Measurements from ENCODE around the gene ADGRE1.

ADGRE1 gene

DNA sequence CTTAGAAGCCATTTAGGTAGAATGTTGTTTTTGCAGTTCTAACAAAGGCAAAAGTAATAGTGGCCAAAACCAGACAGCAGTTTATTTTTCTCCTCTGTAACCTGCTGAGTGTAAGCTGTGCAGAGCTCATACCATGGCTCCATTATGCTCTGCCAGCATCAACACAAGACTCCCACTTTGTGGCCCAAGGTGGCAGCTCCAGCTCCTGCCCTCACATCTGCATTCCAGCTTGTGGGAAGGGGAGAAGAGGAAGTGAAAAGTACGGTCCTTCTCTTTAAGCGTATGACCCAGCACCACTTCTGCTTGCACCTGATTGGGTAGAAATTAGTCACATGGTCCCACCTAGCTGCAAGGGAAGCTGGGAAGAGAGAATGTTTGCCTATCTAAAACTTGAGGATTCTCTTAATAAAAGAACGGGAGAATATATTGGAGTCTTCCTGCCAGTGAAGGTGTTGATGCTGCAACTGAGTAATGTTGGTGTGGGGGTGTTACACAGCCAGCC, 19.2 kb downstream of the ADGRE1 start:
- Mint-ChIP-seq H3K27me3 (no peaks in the 10 kb centered on the region), H3K4me3 (no peak overlapping the region)

DNA sequence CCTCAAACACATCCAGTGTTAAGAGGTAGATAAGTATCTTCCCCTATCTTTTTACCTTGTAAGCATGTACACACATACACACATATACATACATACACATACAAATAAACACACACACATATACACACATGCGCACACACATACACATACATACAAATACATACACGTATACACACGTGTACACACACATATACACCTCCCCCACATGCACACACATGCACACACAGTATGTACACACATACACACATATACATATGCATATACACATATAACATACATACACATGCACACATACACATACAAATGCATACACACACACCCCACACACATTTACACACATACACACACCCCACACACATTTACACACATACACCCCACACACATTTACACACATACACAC, 24.1 kb downstream of the ADGRE1 start:
- H3K27ac Mint-ChIP-seq = no peak overlapping the region
- peaks cover 33% of the 10 kb centered on the region for H3K36me3 Mint-ChIP-seq (ENCODE audit: low read depth)
- no peak overlapping the region for H3K4me3 Mint-ChIP-seq
- no peaks in the 10 kb centered on the region for H3K27me3 Mint-ChIP-seq
- H3K9me3 Mint-ChIP-seq = peaks cover 21% of the 10 kb centered on the region
- no peaks in the 10 kb centered on the region for H3K4me1 Mint-ChIP-seq (ENCODE audit: low read depth)

More for the DNA sequence above, 19.2 kb downstream of the ADGRE1 start:
- Mint-ChIP-seq H3K27ac (no peak overlapping the region), H3K4me1 (ENCODE audit: low read depth) (no peaks in the 10 kb centered on the region), H3K36me3 (ENCODE audit: low read depth) (peaks cover 29% of the 10 kb centered on the region), H3K9me3 (peaks cover 12% of the 10 kb centered on the region)

DNA sequence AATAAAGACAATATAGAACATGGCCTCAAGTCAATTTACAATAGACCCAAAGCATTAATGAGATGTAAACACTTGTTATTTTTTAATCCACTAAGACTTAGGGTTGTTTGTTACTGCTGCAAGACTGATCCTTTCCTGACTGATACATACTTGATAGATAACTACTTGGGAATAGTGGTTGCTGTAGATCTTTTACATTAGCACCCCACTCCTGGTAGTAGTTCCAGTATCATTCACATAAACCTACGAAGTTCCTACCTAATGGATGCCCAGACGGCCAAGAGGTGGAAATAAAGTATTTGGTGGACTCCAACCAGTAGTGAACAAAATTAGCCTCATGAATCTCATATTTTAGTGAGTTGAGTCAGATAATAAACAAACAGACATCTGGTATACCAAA, 26.9 kb downstream of the ADGRE1 start:
- Mint-ChIP-seq H3K27ac (no peak overlapping the region), H3K36me3 (ENCODE audit: low read depth) (peaks cover 16% of the 10 kb centered on the region), H3K4me1 (ENCODE audit: low read depth) (no peaks in the 10 kb centered on the region)

DNA sequence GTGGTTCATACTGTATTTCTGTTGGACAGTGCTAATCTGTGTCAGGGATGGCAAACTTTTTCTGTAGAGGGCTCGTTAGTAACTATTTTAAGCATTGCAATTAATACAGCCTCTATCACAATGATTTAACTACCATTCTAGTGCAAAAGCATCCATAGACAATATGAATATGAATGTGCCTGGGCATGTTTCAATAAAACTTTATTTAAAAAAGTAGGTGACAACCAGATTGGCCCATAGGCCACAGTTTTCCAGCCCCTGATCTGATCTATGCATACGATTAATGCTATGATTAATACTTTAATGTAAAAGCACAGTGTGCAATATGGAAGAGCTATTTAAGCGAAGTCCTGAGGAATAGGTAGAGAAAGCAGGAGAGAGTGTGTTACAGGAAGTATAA, 29.6 kb downstream of the ADGRE1 start:
- Mint-ChIP-seq H3K4me1 (ENCODE audit: low read depth) (no peaks in the 10 kb centered on the region), H3K27me3 (no peaks in the 10 kb centered on the region), H3K27ac (no peak overlapping the region), H3K9me3 (peaks cover 15% of the 10 kb centered on the region), H3K4me3 (no peak overlapping the region), H3K36me3 (ENCODE audit: low read depth) (peaks cover 16% of the 10 kb centered on the region)

More for the DNA sequence above, 26.9 kb downstream of the ADGRE1 start:
- H3K27me3 Mint-ChIP-seq = no peaks in the 10 kb centered on the region
- peaks cover 15% of the 10 kb centered on the region for H3K9me3 Mint-ChIP-seq
- H3K4me3 Mint-ChIP-seq = no peak overlapping the region

DNA sequence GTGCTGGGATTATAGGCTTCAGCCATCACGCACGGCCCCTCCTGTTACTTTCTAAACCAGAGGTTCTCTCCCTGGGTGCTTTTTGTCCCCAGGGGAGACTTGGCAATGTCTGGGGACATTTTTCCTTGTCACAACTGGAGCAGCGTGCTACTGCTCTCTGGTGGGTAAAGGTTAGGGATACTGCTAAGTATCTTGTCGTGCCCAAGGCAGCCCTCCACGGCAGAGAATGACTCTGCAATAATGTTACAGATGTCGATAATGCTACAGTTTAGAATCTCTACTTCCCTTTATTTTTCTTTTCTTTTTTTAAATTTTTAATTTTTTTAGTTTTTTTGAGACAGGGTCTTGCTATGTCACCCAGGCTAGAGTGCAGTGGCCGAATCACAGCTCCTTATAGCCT, 38.0 kb downstream of the ADGRE1 start:
- Mint-ChIP-seq H3K4me3 (no peak overlapping the region), H3K9me3 (peaks cover 6% of the 10 kb centered on the region), H3K4me1 (ENCODE audit: low read depth) (peaks cover 7% of the 10 kb centered on the region), H3K27ac (no peak overlapping the region), H3K36me3 (ENCODE audit: low read depth) (peaks cover 5% of the 10 kb centered on the region), H3K27me3 (no peaks in the 10 kb centered on the region)

DNA sequence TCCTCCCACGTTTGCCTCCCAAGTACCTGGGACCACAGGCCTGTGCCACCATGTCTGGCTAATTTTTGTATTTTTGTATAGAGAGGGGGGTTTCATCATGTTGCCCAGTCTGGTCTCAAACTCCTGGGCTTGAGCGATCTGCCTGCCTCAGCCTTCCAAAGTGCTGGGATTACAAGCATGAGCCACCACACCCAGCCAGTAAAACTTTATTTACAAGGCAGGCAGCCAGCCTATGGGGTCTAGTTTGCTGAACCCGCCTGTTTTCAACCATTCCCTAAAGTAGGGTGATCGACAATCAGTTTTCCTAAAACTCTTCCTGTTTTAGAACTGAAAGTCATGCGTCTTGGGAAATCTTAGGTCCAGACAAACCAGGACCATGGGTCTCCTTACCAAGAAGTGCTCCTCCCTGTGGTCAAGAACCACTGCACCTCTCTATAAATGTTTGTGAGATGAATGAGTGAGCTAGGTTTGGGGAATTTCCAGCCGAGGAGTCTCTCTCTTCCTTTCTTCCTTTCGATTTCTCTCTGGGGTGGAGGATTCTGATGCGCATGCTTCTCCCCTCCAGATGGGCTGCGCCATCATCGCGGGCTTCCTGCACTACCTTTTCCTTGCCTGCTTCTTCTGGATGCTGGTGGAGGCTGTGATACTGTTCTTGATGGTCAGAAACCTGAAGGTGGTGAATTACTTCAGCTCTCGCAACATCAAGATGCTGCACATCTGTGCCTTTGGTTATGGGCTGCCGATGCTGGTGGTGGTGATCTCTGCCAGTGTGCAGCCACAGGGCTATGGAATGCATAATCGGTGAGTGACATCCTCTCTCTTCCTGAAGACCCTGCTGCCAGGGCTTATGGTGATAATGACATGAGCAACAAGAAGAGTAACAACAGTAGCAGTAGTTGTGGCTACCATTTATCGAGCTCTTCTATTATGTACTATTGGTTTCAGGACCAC, 38.7 kb downstream of the ADGRE1 start:
- H3K4me1 Mint-ChIP-seq (ENCODE audit: low read depth) = peaks cover 7% of the 10 kb centered on the region
- no peak overlapping the region for H3K4me3 Mint-ChIP-seq
- peaks cover 7% of the 10 kb centered on the region for H3K36me3 Mint-ChIP-seq (ENCODE audit: low read depth)
- no peak overlapping the region for H3K27ac Mint-ChIP-seq
- no peaks in the 10 kb centered on the region for H3K27me3 Mint-ChIP-seq
- H3K9me3 Mint-ChIP-seq = peaks cover 9% of the 10 kb centered on the region

DNA sequence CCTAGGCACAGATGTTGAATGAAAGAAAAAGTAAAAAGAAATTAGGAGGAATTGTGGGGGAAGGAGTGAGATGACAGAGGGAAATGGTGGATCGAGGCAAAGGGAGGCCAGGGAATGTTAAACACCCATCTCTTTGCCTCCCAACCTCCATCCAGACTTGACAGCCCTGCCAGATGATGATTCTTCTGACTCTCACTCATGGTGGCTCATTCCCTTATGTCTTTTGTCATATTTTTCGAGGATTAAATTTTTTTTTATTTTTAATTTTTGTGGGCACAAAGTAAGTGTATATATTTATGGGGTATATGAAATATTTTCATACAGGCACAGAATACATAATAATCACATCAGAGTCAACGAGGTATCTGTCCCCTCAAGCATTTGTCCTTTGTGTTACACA, 42.8 kb downstream of the ADGRE1 start:
- Mint-ChIP-seq H3K27me3 (no peaks in the 10 kb centered on the region), H3K27ac (no peak overlapping the region), H3K9me3 (peaks cover 12% of the 10 kb centered on the region), H3K4me3 (no peak overlapping the region), H3K4me1 (ENCODE audit: low read depth) (peaks cover 7% of the 10 kb centered on the region), H3K36me3 (ENCODE audit: low read depth) (peaks cover 8% of the 10 kb centered on the region)

DNA sequence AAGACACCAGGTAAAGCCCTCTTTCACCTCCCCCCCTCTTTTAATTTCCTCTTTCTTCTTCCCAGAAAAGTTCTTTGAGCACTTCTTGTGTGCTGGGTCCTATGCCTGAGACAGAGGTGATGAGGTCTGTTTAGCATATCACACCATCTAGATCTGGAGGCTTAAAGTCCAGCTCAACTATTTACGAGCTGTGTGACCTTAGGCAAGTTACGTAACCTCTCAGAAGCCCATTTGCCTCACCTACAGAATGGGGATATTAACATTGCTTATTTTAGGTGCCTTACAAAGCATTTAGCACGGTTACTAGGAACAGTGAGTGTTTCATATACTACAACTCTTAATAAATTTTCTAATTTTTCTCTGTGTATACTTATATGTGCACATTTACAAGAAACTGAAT, 47.7 kb downstream of the ADGRE1 start:
- Mint-ChIP-seq H3K27ac (no peak overlapping the region), H3K36me3 (ENCODE audit: low read depth) (peaks cover 3% of the 10 kb centered on the region), H3K9me3 (peaks cover 9% of the 10 kb centered on the region), H3K27me3 (no peaks in the 10 kb centered on the region), H3K4me3 (no peak overlapping the region), H3K4me1 (ENCODE audit: low read depth) (no peaks in the 10 kb centered on the region)

DNA sequence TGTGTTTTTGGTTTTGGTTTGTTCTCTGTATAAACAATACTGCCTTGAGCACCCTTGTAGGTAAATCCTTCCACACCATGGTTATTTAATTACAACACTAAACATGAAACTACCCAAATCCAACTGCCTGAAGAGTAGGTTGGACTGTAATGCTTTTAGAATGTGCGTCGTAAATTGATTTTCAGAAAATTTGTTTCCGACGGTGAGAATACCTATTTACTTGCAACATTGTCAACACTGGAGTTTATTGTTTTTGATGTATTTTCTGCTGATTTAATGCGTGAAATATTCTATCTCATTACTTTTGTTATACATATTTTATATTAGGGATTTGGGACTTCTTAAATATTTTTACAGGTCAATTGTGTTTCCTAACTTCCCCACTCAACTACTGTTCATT, 48.2 kb downstream of the ADGRE1 start:
- H3K4me1 Mint-ChIP-seq (ENCODE audit: low read depth) = no peaks in the 10 kb centered on the region
- H3K27ac Mint-ChIP-seq = no peak overlapping the region
- H3K9me3 Mint-ChIP-seq = peaks cover 9% of the 10 kb centered on the region
- no peaks in the 10 kb centered on the region for H3K27me3 Mint-ChIP-seq
- no peak overlapping the region for H3K4me3 Mint-ChIP-seq
- peaks cover 3% of the 10 kb centered on the region for H3K36me3 Mint-ChIP-seq (ENCODE audit: low read depth)

DNA sequence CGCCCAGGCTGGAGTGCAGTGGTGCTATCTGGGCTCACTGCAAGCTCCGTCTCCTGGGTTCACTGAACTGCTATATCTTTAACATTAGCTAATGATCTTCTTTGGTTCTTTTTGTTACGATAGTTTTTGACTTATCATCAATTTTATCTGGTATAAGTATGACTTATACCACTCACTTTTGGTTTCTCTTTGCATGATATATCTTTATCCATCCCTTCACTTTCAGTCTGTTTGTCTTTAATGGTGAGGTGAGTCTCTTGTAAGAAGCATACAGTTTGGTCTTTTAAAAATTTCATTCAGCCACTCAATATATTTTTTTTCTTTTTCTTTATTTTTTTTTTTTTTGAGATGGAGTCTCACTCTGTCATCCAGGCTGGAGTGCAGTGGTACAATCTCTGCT, 58.4 kb downstream of the ADGRE1 start:
- Mint-ChIP-seq H3K36me3 (ENCODE audit: low read depth) (no peaks in the 10 kb centered on the region), H3K9me3 (no peaks in the 10 kb centered on the region), H3K4me1 (ENCODE audit: low read depth) (peaks cover 16% of the 10 kb centered on the region), H3K4me3 (no peak overlapping the region), H3K27ac (no peak overlapping the region), H3K27me3 (peaks cover 3% of the 10 kb centered on the region)

DNA sequence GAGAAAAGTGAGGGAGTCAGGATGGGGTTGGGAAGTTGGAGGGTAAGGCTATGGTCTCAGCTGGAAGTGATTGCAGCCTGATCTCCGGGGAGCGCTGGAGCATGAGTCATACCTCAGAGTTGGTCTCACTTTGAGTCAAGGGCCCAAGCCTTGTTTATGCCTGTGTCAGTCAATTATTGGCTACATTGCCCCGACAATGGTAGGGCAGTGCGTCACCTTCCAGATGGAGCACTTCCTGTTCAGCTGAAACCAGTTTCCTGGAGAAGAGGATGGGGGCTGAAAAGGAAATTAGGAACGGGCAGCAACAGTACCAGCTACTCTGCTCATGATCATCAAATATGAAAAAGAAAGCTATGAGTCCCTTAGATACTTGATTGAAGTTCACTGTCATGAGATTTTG, 60.4 kb downstream of the ADGRE1 start:
- H3K4me3 Mint-ChIP-seq = peak overlapping the region; percentile 33
- H3K9me3 Mint-ChIP-seq = no peaks in the 10 kb centered on the region
- H3K27ac Mint-ChIP-seq = no peak overlapping the region
- no peaks in the 10 kb centered on the region for H3K36me3 Mint-ChIP-seq (ENCODE audit: low read depth)
- peaks cover 3% of the 10 kb centered on the region for H3K27me3 Mint-ChIP-seq
- H3K4me1 Mint-ChIP-seq (ENCODE audit: low read depth) = peaks cover 17% of the 10 kb centered on the region

DNA sequence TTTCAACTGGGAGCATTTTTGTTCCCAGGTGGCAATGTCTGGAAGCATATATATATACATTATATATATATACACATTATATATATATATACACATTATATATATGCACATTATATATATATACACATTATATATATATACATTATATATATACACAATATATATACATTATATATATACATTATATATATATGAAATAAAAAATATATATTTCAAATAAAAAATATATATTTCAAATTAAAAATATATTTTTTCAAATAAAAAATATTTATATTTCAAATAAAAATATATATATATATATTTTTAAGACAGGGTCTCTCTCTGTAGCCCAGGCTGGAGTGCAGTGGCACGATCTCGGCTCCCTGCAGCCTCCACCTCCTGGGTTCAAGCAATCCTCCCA, 61.5 kb downstream of the ADGRE1 start:
- Mint-ChIP-seq H3K9me3 (no peaks in the 10 kb centered on the region), H3K27me3 (peaks cover 3% of the 10 kb centered on the region), H3K4me1 (ENCODE audit: low read depth) (peaks cover 25% of the 10 kb centered on the region), H3K27ac (no peak overlapping the region), H3K4me3 (no peak overlapping the region), H3K36me3 (ENCODE audit: low read depth) (no peaks in the 10 kb centered on the region)

DNA sequence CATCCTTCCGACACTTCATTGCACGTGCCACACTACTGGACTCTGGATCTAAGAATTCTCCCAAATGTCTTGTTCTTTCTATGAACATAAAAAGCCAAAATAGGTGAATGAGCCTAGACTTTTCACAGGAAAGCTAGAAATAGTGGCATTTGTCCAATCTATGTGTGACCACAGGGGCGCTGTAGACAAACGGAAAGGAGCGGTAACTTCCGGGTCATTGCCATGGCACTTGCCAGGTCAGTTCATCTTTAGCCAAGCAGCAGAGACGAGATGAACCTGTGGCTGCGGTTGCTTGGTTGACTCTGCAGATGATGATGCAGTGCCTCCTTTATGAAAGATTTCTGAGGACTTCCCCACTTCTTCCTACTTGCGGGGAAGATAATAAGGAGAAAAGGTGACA, 65.6 kb downstream of the ADGRE1 start:
- Mint-ChIP-seq H3K27ac (no peak overlapping the region), H3K27me3 (peaks cover 3% of the 10 kb centered on the region), H3K9me3 (no peaks in the 10 kb centered on the region), H3K4me3 (no peak overlapping the region), H3K36me3 (ENCODE audit: low read depth) (no peaks in the 10 kb centered on the region), H3K4me1 (ENCODE audit: low read depth) (peaks cover 15% of the 10 kb centered on the region)

DNA sequence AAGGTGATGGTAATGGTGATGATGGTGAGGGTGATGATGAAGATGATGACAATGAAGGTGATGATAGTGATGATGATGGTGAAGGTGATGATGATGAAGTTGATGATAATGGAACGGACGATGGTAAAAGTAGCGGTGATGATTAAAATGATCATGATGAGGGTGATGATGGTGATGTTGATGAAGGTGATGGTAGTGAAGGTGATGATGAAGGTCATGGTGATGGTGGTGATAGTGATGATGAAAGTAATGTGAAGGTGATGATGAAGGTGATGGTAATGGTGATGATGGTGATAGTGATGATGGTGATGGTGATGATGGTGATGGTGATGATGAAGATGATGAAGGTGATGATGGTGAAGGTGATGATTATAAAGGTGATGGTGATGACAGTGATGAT, 67.7 kb downstream of the ADGRE1 start:
- peaks cover 10% of the 10 kb centered on the region for H3K4me1 Mint-ChIP-seq (ENCODE audit: low read depth)
- no peaks in the 10 kb centered on the region for H3K36me3 Mint-ChIP-seq (ENCODE audit: low read depth)
- H3K9me3 Mint-ChIP-seq = no peaks in the 10 kb centered on the region
- no peak overlapping the region for H3K27ac Mint-ChIP-seq
- no peak overlapping the region for H3K4me3 Mint-ChIP-seq
- H3K27me3 Mint-ChIP-seq = no peaks in the 10 kb centered on the region

DNA sequence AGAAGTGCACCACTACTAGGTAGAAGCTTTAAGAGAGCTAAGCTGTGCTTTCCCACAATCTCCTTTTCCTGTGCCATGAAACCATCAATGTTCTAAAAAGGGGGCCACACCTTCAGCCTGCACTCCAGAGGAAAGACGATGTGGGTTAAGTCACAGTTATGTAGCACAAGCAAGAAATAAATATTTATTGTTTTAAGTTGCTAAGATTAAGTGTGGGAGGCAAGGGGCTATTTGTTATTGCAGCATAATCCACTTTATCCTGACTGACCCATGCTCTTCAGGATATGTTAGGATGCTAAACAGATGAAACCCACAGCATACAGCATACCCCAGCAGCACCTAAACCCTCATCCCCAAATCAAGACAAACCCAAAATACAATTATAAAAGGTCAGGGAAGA, 69.2 kb downstream of the ADGRE1 start:
- H3K9me3 Mint-ChIP-seq = no peaks in the 10 kb centered on the region
- H3K4me3 Mint-ChIP-seq = no peak overlapping the region
- peaks cover 10% of the 10 kb centered on the region for H3K4me1 Mint-ChIP-seq (ENCODE audit: low read depth)
- H3K27ac Mint-ChIP-seq = no peak overlapping the region
- no peaks in the 10 kb centered on the region for H3K36me3 Mint-ChIP-seq (ENCODE audit: low read depth)
- no peaks in the 10 kb centered on the region for H3K27me3 Mint-ChIP-seq

DNA sequence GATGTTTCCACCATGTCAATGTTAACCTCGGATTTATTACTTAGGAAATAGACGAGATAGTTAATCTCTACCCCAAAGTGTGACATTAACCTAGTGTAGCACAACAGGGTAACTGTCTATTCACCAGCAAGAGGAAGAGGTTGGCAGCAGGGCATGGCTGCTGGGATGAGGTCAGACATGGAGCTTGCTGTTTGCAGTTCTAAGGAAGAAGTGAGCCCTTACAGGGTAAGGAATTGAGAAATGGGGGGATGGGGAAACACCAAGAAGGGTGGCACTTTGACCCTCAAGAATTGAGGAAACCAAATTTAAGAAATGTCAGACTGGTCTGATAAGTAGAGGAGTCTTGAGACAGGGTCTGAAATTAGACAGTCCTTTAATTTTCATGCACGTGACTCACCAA, 71.4 kb downstream of the ADGRE1 start:
- no peak overlapping the region for H3K27ac Mint-ChIP-seq
- H3K36me3 Mint-ChIP-seq (ENCODE audit: low read depth) = no peaks in the 10 kb centered on the region
- H3K4me3 Mint-ChIP-seq = no peak overlapping the region
- H3K9me3 Mint-ChIP-seq = no peaks in the 10 kb centered on the region
- no peaks in the 10 kb centered on the region for H3K27me3 Mint-ChIP-seq
- no peaks in the 10 kb centered on the region for H3K4me1 Mint-ChIP-seq (ENCODE audit: low read depth)
